GM12801 (cell line): ENCODE measurements around the gene VPS26C.

ENCODE experiments used
- TF ChIP-seq, protein P1 (sequence below): IDR thresholded peaks from one replicate; pipeline ENCODE4 v1.5.1; 2011; ENCODE audit warnings: control low read depth; ENCODE audit not compliant: insufficient read length; ENCODE audit errors: extremely low read depth

The VPS26C gene

DNA sequence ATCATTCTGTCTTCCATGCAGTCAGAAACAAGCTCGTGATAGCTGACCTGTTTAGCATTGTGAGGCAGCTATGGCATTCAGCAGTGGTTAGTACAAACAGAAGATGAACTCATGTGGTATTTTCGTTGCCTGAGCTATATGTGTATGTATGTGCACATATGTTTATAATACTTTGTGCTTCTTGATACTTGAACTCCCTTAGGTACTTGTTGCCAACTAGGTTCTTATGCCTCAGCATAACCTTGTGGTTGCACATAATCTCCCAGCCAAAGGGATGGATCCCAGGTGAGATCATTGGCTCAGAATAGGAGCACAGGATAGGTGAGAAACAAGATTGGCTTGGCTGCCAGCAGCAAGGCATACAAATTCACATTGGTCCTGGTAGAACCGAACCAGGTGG, 86.1 kb downstream of the VPS26C start:
- TF ChIP-seq, protein P1, sequence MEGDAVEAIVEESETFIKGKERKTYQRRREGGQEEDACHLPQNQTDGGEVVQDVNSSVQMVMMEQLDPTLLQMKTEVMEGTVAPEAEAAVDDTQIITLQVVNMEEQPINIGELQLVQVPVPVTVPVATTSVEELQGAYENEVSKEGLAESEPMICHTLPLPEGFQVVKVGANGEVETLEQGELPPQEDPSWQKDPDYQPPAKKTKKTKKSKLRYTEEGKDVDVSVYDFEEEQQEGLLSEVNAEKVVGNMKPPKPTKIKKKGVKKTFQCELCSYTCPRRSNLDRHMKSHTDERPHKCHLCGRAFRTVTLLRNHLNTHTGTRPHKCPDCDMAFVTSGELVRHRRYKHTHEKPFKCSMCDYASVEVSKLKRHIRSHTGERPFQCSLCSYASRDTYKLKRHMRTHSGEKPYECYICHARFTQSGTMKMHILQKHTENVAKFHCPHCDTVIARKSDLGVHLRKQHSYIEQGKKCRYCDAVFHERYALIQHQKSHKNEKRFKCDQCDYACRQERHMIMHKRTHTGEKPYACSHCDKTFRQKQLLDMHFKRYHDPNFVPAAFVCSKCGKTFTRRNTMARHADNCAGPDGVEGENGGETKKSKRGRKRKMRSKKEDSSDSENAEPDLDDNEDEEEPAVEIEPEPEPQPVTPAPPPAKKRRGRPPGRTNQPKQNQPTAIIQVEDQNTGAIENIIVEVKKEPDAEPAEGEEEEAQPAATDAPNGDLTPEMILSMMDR: no peak

DNA sequence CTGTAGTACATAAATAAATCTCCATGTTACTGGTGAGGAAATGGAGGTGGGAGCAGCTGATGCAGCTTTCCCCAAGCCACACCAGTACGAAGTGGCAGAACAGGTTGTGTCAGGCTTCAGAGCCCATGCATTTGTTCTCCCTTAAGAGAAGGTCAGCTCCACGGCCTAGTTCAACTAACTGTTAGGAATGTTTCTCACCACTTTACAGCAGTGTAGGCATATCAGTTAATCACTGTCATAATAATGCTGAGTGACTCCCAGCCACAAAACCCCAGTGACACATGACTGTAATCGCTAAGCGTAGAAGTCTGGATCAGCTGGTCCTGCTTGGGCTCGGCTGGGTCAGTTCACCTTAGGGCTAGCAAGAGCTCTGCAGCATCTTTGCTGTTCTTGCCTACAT, 90.4 kb downstream of the VPS26C start:
- TF ChIP-seq, protein P1: no peak
